ENCODE results near the gene HPCAL1. TPM values are rescaled to one million over a fixed set of nuclear protein-coding genes. Genes with fewer than 3 reads are reported as not detected.

HPCAL1 gene
- total and polyA plus RNA-seq, 10 of the 15 experiments (the other 5 are each of a cell fraction or from before 2014, with no cell fraction given) = 0.40 to 12.8 (median 7.9) TPM

DNA sequence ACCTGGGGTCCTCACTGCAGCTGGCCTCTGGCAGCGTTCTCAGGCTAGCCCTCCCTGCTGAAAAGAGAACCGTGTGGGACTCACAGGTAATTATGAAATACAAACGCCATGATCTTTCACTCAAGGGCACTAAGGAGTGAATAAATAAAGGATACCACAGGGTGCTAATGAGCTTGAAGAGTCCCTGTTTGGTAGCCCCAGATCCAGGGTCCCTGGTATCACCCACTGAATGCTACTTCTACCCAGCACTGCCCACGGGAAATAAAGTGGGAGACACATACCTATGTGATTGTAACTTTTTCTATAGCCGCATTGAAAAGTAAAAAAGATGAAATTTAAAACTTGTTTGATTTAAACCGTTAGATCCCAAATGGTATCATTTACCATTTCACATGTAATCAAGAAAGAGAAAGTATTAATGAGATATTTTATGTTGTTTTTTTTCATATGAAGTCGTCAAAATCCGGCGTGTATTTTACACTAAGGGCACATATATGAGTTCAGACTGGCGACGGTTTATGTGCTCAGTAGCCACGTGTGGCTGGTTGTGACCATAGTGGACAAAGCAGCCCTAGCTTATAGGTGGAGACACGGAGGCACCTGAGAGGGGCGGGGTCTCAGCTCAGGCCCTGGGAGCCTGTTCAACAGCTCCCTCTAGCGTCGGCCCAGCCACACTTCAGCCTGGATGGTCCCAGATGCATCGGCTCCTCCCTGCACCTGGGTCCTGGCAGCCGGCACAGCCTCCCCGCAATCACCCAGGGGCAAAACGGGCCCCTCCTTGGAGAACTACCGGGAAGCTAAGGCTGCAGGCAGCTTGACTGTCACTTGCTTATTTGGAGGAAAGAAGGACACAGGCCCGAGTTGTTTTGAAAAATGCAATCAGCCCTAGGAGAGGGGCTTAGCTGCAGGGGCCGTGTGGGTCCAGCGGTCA is 106.2 kb downstream of the HPCAL1 start (continued):
- TF ChIP-seq RUNX3 (IDR thresholded peaks at IDR 0.05; ENCODE audit: low read length) = 0 out of 2 replicates have a peak, but pooled peaks have one; percentile 13
- 0 out of 2 replicates have a peak, but pooled peaks have one; percentile 42 for TF ChIP-seq CHD2 (IDR thresholded peaks at IDR 0.05; ENCODE audit: borderline replicate concordance, low read depth, low read length)
- TF ChIP-seq RB1 (IDR thresholded peaks at IDR 0.05; ENCODE audit: borderline replicate concordance) = peak; percentile 22; the same call in 1 of the 2 replicates
- peak; percentile 55; the same call in 1 of the 2 replicates for TF ChIP-seq NFYB (IDR thresholded peaks at IDR 0.05; ENCODE audit: insufficient read depth, low read depth, low read length)
- peak; percentile 29 for TF ChIP-seq GATAD2B (conservative IDR thresholded peaks at IDR 0.05; ENCODE audit: low read depth)
- no peak for TF ChIP-seq TARDBP (IDR thresholded peaks at IDR 0.05; ENCODE audit: borderline replicate concordance)
- peak; percentile 94 for TF ChIP-seq MXI1 (IDR thresholded peaks at IDR 0.05; ENCODE audit: low read depth, low read length)
- TF ChIP-seq, protein P1, sequence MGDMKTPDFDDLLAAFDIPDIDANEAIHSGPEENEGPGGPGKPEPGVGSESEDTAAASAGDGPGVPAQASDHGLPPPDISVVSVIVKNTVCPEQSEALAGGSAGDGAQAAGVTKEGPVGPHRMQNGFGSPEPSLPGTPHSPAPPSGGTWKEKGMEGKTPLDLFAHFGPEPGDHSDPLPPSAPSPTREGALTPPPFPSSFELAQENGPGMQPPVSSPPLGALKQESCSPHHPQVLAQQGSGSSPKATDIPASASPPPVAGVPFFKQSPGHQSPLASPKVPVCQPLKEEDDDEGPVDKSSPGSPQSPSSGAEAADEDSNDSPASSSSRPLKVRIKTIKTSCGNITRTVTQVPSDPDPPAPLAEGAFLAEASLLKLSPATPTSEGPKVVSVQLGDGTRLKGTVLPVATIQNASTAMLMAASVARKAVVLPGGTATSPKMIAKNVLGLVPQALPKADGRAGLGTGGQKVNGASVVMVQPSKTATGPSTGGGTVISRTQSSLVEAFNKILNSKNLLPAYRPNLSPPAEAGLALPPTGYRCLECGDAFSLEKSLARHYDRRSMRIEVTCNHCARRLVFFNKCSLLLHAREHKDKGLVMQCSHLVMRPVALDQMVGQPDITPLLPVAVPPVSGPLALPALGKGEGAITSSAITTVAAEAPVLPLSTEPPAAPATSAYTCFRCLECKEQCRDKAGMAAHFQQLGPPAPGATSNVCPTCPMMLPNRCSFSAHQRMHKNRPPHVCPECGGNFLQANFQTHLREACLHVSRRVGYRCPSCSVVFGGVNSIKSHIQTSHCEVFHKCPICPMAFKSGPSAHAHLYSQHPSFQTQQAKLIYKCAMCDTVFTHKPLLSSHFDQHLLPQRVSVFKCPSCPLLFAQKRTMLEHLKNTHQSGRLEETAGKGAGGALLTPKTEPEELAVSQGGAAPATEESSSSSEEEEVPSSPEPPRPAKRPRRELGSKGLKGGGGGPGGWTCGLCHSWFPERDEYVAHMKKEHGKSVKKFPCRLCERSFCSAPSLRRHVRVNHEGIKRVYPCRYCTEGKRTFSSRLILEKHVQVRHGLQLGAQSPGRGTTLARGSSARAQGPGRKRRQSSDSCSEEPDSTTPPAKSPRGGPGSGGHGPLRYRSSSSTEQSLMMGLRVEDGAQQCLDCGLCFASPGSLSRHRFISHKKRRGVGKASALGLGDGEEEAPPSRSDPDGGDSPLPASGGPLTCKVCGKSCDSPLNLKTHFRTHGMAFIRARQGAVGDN (IDR thresholded peaks at IDR 0.05) = peak; percentile 86
- TF ChIP-seq LARP7 (IDR thresholded peaks at IDR 0.05) = peak; percentile 73; the same call in 1 of the 2 replicates
- TF ChIP-seq ZNF207 (IDR thresholded peaks at IDR 0.05; ENCODE audit: borderline replicate concordance) = peak; percentile 75; the same call in 1 of the 2 replicates
- TF ChIP-seq EGR1 (IDR thresholded peaks at IDR 0.05; ENCODE audit: borderline replicate concordance in 1 of 2, low read depth in 2 of 2, low read length in 2 of 2) = no peak
- peak; percentile 85 for TF ChIP-seq RAD51 (IDR thresholded peaks at IDR 0.05)
- TF ChIP-seq, protein P2, sequence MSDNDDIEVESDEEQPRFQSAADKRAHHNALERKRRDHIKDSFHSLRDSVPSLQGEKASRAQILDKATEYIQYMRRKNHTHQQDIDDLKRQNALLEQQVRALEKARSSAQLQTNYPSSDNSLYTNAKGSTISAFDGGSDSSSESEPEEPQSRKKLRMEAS (IDR thresholded peaks at IDR 0.05; ENCODE audit: low read depth, low read length) = peak; percentile 80; the same call in 1 of the 2 replicates
- no peak for TF ChIP-seq POLR2A (IDR thresholded peaks at IDR 0.05; ENCODE audit: low read depth, low read length)
- TF ChIP-seq CREM (IDR thresholded peaks at IDR 0.05; ENCODE audit: low read depth) = 0 out of 2 replicates have a peak, but pooled peaks have one; percentile 27
